GM18909 (cell line): ENCODE results near the gene PGR.
"Not testable (repeated sequence)": the region's sequence is repeated elsewhere in the genome, so short reads cannot be mapped to it uniquely, and the experiment has no call there.

Experiments used
- ATAC-seq: cut with Tn5 transposase; IDR thresholded peaks from one replicate; pipeline ENCODE4 v1.9.1; 2021; ENCODE audit warnings: mild to moderate bottlenecking; ENCODE audit not compliant: unreplicated experiment, poor library complexity

The PGR gene

DNA sequence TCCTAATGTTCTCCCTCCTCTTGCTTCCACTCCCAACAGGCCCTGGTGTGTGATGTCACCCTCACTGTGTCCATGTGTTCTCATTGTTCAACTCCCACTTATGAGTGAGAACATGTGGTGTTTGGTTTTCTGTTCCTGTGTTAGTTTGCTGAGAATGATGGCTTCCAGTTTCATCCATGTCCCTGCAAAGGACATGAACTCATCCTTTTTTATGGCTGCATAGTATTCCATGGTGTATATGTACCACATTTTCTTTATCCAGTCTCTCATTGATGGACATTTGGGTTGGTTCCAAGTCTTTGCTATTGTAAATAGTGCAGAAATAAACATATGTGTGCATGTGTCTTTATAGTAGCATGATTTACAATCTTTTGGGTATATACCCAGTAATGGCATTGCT is 115.9 kb downstream of the PGR start:
- ATAC-seq = not testable (repeated sequence)

DNA sequence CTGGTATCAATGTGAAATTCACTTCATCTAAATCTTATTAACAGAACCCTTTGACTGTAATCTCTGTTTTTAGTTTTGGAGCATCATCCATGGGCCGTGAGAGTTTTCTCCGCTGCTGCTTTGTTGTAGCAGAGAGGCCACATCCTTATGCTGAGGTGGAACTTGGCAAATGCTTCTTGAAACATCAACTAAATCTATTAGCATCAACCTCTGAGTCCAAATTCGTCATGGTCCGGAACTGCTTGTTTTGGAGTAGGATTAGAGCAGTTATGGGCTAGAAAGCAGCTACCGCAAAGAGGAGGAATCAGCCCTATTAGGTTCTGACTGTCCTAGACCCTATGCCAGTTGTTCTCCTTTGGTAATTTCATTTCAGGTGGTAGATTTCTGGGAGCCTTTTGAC is 117.7 kb downstream of the PGR start:
- ATAC-seq = no peak

DNA sequence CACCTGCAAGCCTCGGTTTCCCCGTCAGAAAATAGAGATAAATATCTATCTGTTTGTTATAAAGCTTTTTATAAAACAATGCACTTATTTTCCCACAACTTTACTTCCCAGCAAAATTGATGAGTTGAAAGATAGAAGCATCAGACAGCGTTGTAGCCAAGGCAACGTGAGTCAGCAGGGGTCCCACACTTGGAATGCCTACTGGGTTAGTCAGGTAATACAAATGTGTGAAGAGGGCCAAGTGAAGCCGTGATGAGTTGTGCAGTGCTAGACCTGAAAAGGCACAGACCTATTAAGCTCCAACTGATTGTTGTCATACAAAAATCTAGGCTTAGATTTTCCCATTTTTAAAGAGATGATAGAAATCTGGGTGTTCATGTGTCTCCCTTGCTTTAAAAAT is 118.7 kb downstream of the PGR start:
- ATAC-seq = no peak

DNA sequence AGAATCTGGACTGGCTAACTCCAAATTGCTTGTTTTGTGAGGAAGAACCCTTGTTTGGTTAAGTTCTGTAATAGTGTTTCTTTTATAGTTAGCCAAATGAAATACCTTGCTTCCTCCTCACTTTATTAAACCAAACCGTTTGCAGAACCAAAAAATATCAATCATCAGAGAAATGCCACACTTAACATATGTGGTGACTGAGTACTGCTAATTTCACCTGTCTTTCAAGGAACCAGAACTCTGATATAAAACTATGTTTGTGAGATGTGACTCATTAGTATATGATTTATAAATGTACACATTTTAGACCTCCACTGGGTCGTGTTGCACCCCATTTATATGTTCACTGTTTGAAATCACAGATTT is 119.9 kb downstream of the PGR start:
- no peak for ATAC-seq

GRCh38 chr11:101008961-101009689 is 120.5 kb downstream of the PGR start:
- ATAC-seq = no peak

DNA sequence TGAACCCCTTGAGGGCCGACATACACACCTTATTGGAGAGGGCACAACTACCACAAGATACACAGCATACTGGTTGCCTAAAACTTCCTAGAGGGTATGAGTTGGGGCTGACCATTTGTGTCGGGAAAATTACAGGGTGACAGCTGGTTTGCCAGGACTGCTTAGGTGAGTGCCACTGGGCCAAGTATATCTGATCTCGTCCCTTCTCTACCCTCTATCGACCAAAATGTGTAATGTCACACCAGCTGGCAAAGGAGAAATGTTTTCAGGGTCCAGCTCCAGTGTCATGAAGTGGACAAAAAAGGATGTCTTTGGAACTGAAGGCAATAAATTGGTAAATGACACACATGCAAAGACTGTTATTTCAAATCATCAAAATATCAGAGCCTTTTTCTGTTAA is 126.1 kb downstream of the PGR start:
- ATAC-seq = peak; percentile 68

GRCh38 chr11:100999756-101000155 is 129.9 kb downstream of the PGR start:
- ATAC-seq = no peak

- no peak for ATAC-seq
Measured at GRCh38 chr11:100994966-100995365, 134.6 kb downstream of the PGR start.

GRCh38 chr11:100991541-100991940 is 138.1 kb downstream of the PGR start:
- ATAC-seq = no peak

DNA sequence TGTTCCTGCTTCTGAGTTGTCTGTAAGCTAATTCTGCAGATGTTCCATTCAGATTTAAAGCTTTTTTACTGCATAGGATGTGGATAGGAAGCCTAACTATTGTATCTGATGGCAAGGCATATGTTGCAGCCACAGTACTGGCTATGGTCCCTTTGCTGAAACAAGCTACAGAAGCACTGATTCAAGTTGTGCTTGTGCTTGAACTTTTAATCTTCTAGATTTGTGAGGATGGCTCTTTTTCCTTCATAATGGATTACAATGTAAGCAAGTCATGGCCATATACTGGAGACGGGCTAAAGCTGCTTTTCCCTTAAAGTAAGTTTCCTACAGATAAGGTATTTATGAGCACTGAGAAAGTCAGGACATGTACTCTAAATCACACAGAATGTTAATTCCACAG is 138.7 kb downstream of the PGR start:
- no peak for ATAC-seq

DNA sequence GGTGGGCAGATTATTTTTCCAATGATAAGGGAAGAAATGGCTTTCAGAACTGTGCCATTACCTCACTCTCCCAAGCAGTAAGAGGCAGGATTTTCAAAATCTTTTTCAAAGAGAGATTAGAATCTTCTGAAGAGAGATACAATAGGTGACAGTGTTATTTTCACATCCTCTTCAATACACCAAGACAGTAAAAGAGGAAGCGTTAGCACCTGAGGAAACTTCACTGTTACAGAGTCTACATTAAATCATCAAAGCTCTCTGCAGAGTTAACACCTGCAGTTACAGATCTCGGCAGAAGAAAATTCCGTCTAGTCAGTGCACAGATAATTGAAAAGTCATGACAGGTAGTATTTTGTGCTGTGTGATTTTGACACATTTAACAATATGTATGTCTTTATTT is 144.9 kb downstream of the PGR start:
- peak; percentile 85 for ATAC-seq

- no peak for ATAC-seq
Measured at GRCh38 chr11:100981196-100981824, 148.3 kb downstream of the PGR start.

GRCh38 chr11:100980156-100980555 is 149.5 kb downstream of the PGR start:
- ATAC-seq = no peak
